Femur (tissue), 1 donor: ENCODE data around the gene A4GALT.

Source experiments
- DNase-seq: peaks from one replicate; pipeline ENCODE4 v3.0.0-alpha.2; 2017

A4GALT gene

GRCh38 chr22:42646569-42647525 is 73.8 kb downstream of the A4GALT start:
- no peak for DNase-seq

- no peak for DNase-seq
These were observed 74.6 kb downstream of the A4GALT start for GRCh38 chr22:42645938-42646568.

- peak; percentile 50 for DNase-seq
These were observed 75.2 kb downstream of the A4GALT start for GRCh38 chr22:42645341-42645937.

- DNase-seq = peak; percentile 79
These were observed 76.0 kb downstream of the A4GALT start for GRCh38 chr22:42644422-42645340.

GRCh38 chr22:42643634-42644421 is 76.8 kb downstream of the A4GALT start:
- no peak for DNase-seq

GRCh38 chr22:42642806-42643633 is 77.7 kb downstream of the A4GALT start:
- DNase-seq = no peak
